GM21447 (cell line): ENCODE results near the gene NR2F1.

ENCODE experiments used
- ATAC-seq: cut with Tn5 transposase; IDR thresholded peaks from one replicate; pipeline ENCODE4 v1.9.1; 2021; ENCODE audit not compliant: unreplicated experiment

NR2F1 gene

DNA sequence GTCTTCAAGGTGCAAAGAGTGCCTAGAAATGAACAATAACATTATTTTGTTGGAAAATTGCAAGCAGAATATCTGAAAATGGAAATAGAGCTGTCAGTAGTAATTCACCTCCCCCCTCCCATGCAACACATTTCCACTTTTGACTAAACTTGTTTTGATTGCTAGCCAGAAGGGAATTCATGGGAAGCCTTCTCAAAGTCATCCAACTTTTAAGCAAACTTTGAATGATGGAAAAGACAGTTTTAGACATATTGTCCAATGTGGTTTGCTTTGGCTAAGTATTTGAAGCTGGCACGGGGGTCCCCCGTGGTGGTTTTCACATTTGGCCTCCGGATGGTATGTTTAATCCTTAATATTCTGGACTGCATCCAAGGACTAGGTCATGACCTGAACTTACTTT lies 7.5 kb downstream of the NR2F1 start:
- ATAC-seq: no peak

DNA sequence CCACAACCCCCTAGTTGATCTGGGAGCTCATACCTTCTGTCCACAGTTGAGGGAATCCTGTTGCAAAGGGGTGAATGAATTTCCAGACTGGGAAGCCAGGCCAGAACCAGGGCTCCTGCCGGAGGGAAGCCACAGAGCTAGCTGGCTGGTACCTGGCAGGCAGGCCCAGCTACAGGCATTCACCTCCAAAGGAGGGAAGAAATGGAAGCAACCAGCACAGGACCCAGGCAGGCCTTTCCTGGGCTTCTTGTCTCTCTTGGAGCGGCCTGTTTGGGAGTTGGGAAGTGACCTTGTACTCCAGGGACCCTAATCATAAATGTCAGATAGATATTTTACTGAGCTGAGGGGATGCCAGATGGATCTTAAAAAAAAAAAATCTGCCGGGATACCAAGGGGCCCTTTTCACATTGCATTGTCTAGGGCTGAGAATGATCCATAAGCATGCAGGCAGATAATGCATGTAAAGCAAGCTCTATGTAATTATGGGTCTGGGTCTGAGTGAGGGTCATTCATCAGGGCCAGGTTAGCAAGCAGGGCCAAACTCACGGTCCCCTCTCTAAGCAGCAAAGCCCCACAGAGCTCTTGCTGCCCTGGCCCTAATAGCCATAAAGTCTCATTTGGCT lies 8.4 kb downstream of the NR2F1 start:
- no peak for ATAC-seq

DNA sequence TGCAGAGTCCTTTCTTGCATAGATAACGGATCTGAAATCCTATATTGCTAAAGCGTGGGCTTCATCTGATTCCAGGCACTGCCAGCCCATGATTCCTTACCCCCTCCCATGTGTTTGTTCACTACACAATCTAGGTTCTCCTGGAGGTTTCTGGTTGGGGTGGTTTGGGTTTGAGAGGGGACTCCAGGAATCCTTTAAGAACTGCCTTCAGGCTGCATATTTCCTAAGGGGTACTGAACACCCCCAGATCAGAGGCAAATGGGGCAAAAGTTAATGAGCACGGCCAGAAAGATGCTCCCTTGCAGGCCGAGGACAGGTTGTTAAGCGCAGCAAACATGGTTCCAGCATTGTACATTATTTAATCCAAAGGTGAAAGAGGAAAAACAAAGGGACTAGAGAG lies 9.9 kb downstream of the NR2F1 start:
- ATAC-seq: no peak

DNA sequence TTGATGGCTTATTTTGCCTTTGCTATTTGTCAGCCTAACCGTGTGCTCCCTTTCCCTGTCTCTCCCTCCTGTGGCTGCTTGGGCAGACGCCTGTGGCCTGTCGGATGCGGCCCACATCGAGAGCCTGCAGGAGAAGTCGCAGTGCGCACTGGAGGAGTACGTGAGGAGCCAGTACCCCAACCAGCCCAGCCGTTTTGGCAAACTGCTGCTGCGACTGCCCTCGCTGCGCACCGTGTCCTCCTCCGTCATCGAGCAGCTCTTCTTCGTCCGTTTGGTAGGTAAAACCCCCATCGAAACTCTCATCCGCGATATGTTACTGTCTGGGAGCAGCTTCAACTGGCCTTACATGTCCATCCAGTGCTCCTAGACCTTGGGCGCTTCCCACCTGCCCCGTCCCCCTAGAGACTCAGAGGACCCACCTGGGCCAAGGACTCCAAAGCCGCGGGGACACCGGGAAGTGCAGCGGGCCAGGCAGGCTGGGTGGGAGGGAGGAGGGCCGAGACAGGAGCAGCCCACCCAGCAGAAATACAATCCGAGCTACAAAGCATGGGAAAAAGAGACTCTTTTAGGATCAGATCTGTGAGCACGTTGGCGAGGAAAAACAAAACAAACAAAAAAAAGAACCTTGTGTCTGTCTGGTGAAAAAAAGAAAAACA lies 10.6 kb downstream of the NR2F1 start:
- ATAC-seq: no peak

DNA sequence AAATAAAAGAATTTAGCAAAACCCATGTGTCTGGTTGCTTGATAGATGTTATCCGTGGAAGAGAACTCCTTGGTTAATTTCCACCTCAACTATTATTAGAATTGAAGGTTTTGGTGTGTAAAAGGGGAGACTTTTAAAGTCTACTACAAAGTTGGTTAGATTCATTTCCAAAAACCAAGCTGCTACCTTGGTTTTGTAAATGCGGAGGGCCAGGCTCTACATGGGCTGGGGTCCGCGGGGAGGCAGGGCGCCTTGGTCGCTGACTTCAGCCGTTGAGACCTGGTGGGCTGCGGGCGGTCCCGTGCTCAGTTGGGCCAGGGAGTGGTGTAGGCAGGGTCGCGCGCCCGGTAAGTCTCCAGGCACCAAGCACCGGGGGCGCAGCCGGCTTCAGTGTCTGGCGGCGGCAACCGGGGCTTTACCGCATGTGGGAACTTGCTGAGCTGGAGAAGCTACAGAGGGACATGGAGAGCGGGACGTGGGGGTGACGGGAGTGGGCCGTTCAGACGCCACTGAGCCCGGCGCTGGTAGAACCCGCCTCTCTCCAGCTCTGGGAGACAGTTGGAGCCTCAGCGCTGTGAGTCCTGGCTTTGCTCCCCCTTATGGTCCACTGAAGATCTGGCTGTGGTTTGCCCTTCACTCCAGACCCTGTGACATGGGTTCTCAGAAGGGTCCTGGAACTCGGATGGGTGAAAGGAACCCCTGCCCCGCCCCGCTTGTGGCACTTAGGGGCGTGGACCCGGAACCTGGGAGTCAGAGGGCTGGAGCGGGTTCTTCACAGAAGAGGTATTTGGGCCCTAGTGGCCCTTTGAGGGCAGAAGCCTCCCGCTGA lies 11.8 kb downstream of the NR2F1 start:
- ATAC-seq: no peak

DNA sequence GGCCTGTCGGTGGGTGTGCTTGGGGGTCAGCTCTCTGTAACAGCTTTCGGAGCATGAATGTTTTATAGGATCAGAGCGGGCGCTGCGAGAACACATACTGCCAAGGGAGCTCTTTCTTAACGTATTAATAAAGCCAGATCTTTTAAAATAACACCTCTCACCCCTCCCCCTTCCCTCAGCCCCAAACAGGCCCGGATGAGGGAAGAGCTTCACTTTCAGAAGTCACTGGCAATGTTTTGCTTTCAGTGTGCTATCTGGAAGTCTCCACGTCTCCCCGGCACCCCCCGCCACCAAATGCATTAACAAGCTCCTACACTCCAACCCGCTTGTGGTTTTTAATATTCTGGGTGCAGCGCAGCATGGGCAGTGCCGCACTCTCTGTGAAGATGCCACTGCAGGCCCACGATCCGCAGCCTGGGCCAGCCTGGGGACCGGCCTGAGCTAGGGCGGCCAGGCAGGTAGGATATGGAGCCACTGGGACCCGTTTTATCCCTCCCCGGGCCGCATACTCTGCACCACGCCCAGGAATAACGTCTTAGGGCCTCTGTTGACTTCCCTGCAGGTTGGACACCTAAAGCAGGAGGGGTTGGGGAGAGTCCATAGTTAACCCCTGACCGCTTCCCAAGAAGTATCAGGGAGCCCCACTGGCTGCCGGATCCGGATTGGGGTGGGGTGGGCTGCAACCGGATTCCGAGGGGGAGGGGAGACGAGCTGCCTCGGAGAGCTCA lies 12.6 kb downstream of the NR2F1 start:
- ATAC-seq: no peak

DNA sequence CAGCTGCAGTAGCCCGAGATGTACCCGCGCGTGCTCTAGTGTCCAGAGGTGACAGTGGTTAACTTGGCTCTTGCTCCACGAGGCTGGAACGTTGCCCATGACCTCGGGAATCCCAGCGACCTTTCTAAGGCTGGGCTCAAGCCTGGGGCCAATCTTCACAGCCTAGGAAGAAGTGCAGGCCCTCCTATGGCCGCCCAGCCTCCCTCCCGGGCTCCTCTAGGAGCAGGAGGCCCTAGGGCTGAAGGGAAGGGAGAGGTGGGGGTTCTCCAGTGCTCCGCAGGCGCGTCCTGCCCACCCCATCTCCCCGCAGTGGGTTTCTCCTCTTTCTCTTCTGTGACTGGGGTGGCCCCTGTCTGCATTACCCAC lies 13.3 kb downstream of the NR2F1 start:
- ATAC-seq: no peak

- ATAC-seq: no peak
These were observed 13.9 kb downstream of the NR2F1 start for GRCh38 chr5:93596676-93597490.

- no peak for ATAC-seq
These were observed 15.3 kb downstream of the NR2F1 start for GRCh38 chr5:93598091-93599000.

DNA sequence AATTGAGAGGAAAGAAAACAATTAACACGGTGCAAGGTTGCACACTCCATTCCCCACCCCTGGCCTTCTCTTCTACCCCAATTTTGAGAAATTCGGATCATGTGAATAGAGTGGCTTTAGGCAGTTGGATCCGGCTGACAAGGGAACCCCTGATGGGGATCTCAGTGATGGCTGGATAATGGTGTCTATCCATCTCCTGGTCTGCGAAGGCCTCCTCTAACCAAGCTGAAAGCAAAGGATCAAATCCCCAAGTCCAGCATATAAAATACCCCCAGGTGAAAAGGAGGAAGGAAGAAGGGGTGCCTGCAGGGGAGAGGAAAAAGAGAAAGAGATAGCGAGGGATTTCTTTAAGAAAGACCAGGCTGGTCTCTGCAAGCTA lies 16.0 kb downstream of the NR2F1 start:
- no peak for ATAC-seq

DNA sequence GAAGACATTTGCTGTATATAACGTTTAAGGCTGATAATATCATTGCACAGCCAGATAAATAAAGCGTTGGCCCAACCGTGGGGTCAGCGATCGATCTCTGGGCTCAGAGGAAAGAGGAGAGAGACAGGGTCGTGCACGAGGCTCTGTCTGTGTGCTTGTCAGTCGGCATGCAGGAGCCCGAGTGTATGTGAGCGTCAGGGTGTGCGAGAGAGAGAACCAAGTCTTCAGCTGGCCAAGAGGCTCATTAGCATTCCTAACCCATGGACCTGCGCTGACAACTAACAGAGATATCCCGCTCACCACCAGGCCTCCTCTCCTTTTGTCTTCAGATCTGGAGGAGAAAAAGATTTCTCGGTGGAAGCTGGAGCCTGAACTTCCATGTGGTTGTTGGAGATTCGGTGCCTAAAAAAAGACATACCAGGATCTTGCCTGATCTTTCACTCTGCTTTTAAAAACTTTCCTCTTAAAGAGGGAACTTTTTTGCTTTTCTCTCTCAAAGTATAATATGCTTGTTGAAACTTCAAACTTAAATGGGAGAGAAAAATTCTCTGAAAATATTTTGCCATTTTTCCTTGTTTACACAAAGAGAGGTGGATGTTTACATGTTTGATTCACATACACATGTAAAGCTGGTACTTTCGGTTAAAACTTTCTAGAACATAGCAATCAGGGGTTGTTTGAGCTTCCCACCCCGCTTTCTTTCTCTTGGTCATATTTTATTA lies 16.5 kb downstream of the NR2F1 start:
- ATAC-seq: no peak

DNA sequence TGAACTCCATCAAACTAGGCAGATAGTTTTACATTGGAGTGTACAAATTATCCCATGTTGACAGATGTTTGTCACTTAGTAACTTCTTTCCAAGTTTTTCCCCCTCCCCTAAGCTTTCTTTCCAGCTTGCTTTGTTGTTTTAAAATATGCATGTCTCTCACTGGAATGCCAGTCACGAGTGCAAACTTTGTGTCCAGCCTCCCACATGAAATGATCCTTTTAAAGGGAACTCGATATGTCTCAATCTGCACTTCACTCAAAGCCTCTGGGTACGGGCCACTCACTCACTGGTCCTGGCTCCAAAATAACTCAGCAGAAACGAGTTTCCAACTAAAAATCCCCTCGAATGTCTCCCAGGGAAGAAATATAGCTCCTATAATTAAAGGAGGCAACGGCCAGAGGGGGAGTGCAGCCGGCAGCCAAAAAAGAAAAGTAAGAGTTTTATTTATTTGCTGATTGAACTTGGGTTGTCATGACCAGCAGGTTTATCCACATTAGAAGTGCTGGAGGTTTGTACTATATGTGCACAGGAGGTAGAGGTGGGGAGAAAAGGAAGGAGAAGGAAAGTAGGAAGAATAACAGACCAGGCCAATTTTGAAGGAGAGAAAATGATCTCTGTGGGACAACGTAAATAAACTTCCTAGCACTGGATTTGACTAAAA lies 17.5 kb downstream of the NR2F1 start:
- ATAC-seq: no peak

DNA sequence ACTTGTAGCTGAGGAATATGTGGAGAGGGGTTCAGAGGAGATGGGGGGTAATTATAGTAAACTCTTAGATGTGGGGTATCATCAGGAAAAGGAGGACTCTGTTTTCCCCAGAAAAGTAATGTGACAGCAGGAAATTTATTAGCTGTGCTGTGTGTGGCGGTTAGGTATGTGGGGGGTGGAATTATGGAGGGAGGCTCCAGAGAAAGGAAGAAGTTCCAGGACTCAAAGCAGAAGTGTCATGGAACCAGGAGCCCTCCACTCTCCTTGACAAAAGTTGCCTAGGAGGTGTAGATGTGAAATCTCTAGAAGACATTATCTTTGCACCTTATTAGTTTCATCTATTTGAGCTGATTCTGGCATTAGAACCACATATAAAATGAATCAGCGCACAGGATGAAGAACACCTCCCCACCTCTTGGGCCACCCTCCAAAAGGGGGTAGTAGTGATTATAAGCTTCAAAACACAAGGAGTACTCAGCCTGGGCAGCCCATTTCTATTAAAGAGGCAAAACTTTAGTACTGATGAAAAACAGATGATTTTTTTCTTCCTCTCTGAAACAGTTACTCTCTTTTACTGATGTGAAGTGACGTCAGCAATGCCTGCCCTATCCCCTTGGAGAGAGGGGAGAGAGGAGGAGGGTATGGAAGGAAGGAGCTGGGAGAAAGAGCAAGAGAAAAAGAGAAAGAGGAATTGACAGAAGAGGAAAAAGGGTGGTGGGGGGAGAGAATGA lies 18.2 kb downstream of the NR2F1 start:
- ATAC-seq: no peak

- no peak for ATAC-seq
These were observed 18.8 kb downstream of the NR2F1 start for GRCh38 chr5:93601802-93602155.

- no peak for ATAC-seq
These were observed 19.4 kb downstream of the NR2F1 start for GRCh38 chr5:93602241-93603077.

DNA sequence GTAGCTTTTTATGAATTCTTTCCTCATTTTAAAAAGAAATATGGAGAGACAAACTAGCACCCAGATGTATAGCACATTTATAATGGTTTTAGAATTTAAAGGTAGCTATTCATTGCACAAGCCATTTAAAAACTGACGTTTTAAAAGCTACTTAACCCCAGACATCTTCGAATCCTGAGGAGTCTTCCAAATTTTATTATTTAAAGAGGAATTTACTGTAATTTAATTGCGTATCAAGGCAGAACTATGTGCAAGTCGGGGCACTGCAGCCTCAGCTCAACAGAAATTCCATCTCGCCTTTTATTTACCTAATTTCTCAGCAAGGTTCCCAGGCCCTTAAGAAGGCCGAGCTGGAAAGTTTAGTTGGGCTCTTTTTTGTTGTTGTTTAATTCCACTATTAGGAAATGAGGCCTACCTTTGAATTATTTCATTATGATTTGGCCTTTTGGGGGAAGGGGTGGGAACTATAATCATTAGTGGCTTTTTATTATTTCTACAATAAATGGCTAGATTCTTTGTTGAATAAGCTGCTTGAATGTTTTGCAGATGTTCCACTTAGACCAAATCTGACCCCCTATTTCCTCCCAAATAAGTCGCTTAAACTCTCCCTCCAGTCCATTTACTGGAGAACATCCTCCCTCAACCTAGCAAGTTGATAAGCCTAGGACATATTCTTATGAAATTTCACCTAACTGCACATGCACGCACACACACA lies 20.2 kb downstream of the NR2F1 start:
- ATAC-seq: no peak
